GM19238 (cell line): ENCODE data around the gene BPHL.
"Not testable (repeated sequence)": the region's sequence is repeated elsewhere in the genome, so short reads cannot be mapped to it uniquely, and the experiment has no call there.

Experiments used
- DNase-seq: peaks from one replicate; pipeline ENCODE4 v3.0.0; 2011; ENCODE audit warnings: low spot score; ENCODE audit not compliant: insufficient read length

Gene BPHL

GRCh38 chr6:3118353-3119039 lies at the start of gene BPHL:
Gene BPHL (plus strand): TSS chr6:3118711. CDS start chr6:3118741, 30 bp downstream.
- DNase-seq, result peak; percentile 95

GRCh38 chr6:3071568-3071967 lies 46.9 kb upstream of the BPHL start:
- no peak for DNase-seq

- DNase-seq, result no peak
Measured at GRCh38 chr6:3072798-3073197, 45.7 kb upstream of the BPHL start.

- DNase-seq, result no peak
Measured at GRCh38 chr6:3073382-3073781, 45.1 kb upstream of the BPHL start.

- no peak for DNase-seq
Measured at GRCh38 chr6:3075772-3076113, 42.8 kb upstream of the BPHL start.

- DNase-seq, result no peak
Measured at GRCh38 chr6:3076320-3076719, 42.2 kb upstream of the BPHL start.

- DNase-seq, result no peak
Measured at GRCh38 chr6:3077430-3077829, 41.1 kb upstream of the BPHL start.

GRCh38 chr6:3078952-3079351 lies 39.6 kb upstream of the BPHL start:
- DNase-seq, result not testable (repeated sequence)

GRCh38 chr6:3079682-3080081 lies 38.8 kb upstream of the BPHL start:
- no peak for DNase-seq

GRCh38 chr6:3081960-3082359 lies 36.6 kb upstream of the BPHL start:
- DNase-seq, result no peak

- DNase-seq, result no peak
Measured at GRCh38 chr6:3085074-3085473, 33.4 kb upstream of the BPHL start.

GRCh38 chr6:3086282-3086946 lies 32.1 kb upstream of the BPHL start:
- no peak for DNase-seq

- DNase-seq, result no peak
Measured at GRCh38 chr6:3088446-3088845, 30.1 kb upstream of the BPHL start.

GRCh38 chr6:3088968-3089367 lies 29.5 kb upstream of the BPHL start:
- no peak for DNase-seq

- no peak for DNase-seq
Measured at GRCh38 chr6:3090013-3090412, 28.5 kb upstream of the BPHL start.

GRCh38 chr6:3094815-3095214 lies 23.7 kb upstream of the BPHL start:
- no peak for DNase-seq

GRCh38 chr6:3102875-3103274 lies 15.6 kb upstream of the BPHL start:
- no peak for DNase-seq

- DNase-seq, result no peak
Measured at GRCh38 chr6:3108746-3109414, 9.6 kb upstream of the BPHL start.

- no peak for DNase-seq
Measured at GRCh38 chr6:3109761-3110160, 8.8 kb upstream of the BPHL start.

GRCh38 chr6:3114377-3114776 lies 4.1 kb upstream of the BPHL start:
- DNase-seq, result no peak

GRCh38 chr6:3117912-3118352 lies 579 bp upstream of the BPHL start:
- DNase-seq, result no peak

GRCh38 chr6:3119040-3119723 lies 671 bp downstream of the BPHL start:
- no peak for DNase-seq
